ENCODE data around the gene ZYX.

ZYX gene

DNA sequence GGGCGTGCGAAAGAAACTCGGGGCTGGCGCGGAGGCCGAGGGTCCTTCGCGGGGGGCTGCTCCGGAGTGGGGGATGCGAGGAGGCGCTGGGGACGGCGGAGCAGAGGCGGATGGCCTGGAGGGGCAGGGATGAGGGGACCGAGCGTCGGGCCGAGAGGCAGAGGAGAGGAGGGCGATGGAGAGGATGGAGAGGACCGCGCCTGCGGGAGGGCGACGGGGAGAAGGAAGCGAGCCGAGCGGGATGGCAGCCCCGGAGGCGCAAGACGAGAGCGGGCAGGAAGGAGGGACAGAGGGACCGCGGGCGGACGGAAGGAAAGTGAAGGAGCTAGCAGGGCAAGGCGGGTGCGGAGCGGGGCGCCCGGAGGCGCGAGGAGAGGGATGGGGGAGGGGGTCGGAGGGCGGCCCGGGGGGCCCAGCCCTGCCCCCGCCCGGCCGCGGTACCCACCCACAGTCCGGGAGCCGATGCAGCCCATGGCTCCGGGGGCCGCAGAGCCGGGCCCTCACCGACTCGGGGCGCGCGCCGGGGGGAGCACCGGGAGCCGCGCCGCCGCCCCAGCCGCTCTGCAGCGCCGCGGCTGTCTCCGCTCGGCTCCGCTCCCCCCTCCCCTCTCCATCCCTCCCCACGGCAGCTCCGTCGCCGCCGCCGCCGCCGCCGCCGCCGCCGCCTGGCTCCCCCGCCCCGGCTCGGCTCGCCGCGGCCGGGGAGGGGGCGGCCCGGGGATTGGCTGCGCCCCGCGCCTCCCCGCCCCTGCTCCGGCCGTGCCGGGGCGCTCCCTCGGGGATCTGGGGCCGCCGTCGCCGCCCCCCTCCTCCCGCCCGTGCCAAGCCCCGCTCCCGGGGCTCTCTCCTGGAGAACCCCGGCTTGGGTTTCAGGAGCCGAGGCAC, 18.8 kb upstream of the ZYX start, which contains the start of gene FAM131B:
Gene FAM131B, minus strand, starts transcription at position 583 of the 885 bp plus-strand sequence. Its CDS starts 110 bp downstream, at position 473.
- no peak for FAIRE-seq

DNA sequence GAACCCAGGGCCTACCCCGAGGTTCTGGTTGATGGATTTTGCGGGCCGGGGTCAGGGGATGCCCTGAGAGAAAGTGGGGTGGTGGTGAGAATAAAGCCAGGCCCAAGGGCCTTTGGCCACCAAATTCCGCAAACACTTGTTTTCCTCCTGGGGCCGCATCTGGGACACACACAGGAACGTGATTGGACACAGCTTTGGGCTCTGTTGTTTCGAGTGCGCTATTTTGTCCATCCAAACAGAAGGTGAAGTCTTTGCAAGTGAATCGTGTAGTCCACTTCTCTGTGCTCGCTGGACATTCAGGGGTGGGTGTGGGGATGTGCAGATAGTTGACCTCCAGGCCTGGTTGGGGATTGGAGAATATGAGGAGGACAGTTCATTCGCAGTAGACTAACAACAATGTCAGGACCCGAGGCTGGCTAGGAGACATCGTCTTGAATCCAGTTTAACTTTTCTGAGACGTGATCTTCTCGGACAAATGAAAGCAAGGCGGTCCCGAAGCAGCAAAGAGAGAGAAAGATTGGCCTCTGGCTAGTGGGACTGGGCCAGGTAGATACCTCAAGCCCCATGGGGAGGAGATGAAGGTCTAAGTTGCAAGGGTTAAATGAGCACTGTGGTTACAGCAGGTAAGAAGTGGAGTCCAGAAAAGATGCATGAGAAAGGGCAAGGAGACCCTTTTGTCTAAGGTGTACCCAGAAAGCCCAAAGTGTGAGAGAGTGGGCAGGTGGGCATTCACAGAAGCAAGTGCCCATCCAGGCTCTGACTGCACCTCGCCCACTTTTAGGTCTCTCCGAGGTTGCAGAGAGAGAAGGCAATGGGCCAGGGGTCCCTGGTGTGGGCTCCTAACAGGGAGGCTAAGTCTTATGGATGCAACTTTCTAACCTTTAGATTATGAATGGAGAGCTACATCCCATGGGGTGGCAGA, 17.9 kb upstream of the ZYX start:
- no peak for FAIRE-seq

DNA sequence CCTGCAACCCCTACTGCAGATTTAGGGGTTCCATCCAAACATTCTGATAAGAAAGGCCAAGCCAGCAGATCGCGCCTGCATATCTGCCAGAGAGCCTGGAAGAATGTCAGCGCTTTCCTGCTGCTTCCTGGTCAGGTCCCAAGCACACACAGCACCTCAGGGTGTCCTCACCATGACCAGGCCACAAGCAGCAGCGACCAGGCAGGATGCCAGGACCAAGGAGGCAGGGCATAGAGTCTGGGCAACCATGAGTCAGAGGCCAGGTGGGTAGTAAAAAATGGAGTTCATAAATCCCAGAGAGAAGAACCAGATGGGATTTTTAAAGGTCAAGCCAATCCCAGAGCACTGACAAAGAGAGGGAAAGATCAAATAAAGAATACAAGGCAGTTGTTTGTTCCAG, 13.2 kb upstream of the ZYX start:
- FAIRE-seq: no peak

DNA sequence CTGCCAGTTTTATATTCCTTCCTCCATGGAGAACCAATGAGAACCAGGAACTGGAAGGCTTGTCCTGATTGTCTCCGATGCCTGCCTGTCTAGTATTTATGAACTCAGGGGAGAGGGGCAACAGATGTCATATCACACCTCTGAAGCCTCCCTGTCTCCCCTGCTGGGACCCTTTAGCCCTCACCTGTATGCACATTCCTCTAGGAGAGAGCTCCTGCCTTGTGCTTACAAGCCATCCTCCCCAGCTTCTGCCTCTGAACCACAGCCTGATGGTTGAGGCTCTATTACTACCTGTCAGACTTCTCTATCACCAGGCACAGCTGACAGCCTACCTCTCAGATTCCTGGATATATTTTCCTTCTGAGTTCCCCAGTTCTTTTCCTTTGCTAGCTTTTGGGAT, 12.8 kb upstream of the ZYX start:
- FAIRE-seq: no peak

DNA sequence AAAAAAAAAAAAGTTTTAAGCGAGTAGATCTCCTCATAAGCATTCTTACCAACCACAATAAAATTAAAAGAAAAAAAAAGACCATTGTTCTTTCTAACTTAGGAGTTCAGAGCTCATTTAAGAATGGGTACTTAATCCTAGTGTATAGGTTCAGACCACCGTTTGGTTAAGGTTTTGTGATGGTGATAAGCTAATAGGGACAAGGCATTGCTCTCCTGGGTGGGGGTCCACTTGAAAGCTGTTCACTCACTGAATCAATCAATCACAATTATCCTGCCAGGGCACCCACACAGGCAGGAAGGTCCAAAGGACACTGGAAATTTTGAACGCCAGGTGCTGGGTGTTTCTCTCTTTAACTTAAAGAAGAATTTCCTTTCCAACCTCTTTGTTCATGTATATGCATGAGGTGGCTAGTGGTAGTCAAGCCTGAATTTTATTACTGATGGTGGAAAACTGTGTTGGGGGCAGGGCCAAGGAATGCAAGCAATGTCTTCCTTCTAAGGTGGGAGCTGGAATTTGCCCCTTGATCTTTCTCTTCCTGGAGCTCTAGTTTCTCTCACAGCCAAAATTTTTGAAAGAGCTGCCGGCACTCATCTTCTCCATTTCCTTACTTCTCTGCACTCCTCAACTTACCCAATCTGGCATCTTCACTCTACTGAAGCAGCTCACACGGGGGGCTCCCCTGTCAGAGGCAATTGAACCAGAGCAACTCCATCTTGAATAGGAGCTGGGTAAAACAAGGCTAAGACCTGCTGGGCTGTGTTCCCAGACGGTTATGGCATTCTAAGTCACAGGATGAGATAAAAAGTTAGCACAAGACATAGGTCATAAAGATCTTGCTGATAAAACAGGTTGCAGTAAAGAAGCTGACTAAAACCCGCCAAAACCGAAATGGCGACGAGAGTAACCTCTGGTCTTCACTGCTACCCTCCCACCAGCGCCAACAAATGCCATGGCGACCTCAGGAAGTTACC, 11.2 kb upstream of the ZYX start:
- no peak for FAIRE-seq

DNA sequence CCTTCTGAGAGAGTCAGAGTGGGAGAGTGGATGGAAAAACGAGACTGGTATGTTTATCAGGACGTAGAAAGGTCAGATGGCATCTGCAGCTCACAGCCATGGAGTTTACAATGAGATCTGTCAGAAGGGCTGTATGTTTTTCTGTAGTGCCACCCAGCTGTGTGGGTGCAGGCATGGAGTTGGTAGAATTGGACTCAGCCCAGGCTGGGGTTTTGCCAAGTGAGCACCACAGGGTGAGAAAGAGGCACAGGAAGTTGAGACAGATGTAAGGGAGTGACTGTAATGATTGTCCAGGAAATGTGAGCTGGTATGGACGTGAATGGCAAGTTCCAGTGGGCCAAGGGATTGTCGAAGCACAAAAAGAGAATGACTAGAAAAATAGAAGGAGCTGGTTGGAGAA, 9.1 kb upstream of the ZYX start:
- no peak for FAIRE-seq

DNA sequence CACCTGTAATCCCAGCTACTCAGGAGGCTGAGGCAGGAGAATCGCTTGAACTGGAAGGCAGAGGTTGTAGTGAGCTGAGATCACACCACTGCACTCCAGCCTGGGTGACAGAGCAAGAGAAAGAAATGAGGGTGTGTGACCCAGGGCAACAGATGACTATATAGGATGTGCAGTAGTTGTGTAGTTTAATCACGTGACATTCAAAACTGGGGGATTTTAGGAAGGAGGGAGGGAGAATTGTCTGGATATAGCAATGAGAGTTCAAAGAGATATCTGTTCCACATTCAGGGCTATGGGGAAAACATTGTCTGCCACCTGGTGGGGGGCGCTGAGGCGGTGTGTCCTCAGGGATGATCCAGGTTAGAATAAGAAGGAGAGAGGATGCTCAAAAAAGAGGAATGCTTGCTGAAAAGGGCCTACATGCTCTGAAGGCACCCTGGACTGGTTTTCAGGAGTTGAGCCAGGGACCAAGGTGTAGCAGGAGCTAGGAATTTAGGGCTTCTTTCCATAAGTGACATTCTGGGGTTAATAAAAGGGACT, 7.8 kb upstream of the ZYX start:
- no peak for FAIRE-seq

DNA sequence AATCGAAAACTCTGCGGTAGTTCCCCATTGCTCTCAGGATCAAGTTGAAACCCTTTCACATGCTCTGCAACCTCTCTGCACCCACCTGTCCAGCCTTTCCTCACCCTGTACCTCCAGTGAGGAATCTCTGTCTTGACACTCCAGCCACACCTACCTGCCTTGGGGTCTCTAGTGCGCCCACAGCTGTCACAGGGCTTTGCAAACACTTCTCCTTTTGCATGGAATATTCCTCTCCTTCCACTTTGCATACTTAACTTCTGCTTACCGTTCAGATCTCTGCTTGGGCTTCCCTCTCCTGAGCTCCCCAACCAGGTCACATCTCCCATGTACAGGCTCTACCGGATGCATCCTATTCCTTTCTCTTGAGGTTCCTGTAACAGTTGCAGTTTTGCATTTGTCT, 6.6 kb upstream of the ZYX start:
- no peak for FAIRE-seq

DNA sequence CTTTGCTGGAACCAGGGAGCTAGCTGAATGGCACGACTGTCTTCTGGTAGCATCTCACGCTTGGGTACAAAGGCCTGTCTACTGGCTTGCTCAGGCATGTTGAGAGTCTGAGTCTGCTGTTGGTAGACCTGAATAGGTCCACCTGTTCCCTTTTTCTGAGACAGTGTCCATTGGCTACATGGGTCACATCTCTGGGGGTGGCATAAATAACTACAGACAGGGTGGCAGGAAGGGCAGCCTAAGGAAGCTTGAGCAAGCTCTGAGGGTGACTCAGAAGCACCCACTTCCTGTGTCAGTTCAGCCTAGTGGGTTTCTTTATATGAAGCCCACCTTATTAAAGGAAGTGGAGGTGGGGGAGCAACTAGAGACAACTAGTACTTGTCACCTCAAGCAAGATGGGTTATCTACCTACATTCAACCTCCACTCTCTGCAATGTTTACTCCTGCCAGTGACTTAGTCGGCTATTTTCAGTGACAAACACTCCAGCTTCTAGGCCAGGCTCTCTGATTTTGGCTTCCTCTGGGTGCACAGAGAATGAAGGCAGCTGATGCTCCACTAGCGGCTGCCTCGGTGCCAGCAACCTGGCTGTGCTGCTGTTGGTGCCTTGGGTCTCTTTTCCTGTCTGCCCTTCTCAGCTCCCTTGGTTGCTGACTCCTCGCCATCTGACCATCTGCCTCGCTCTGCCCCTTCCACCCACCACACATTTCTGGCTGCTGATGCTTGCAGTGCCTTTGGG, 5.7 kb upstream of the ZYX start:
- no peak for FAIRE-seq

DNA sequence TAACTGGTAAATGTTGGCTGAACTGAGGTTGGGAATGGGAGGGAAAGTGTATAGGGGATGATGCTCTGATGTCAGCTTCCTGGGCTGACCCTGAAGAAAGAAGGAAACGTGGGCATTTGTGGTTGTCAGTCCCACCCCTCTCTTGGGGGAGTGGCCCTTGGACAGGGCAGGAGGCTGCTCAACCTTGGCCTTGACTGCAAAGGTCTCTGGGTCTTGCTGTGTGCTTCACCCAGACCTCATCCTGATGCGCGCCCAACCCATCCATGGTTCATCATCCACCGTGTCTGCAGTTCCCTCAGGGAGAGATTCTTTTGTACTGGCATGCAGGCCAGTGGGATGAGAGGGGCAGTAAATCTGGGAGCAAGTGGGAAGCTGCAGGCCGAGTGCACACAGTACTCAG, 4.7 kb upstream of the ZYX start:
- FAIRE-seq: no peak

DNA sequence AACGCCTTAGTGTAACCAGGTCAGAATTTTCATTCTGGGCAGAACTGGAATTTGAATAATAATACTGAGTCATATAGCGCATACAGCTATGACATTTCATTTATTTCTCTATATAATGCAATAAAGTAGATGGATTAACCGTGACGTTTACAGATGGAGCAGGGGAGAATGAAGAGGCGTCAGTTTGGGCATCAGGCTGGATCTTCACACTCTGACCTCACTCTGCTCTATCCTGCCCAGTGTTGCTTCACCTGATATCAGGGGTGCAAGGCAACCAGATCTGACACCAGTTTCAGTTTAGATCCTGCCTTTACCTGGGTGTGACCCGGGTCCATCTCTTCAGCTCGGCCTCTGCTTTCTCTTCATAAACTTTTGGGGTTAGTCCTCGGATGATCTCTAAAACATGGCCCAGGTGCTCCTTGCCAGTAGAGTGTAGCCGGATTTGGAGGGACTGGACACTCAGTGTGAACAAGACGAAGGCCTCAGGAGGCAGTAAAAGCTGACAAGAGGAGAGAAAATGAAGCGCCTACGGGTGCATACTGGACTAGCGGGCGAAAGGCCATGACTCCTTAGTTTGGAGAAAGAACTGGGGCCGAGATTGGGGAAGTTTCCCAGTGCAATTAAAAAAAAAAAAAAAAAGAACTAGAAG, 1.4 kb upstream of the ZYX start:
- FAIRE-seq: no peak

DNA sequence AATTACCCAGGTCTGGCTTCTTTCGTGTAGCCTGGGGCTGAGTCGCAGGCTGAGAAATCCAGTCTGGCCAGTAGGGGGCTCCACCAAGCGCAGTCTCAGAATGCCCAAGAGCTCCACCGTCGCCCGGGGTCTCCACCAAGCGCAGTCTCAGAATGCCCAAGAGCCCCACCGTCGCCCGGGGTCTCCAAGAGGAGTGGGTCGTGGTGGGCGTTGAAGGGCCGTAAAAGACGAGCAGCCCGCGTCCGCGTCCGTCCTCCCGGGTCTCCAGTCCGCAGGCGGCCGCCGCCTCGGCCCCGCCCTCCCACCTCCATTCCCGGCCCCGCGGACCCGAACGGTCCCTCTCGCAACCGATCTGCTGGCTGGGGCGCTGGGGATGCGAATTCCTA, 892 bp upstream of the ZYX start:
- FAIRE-seq: no peak

DNA sequence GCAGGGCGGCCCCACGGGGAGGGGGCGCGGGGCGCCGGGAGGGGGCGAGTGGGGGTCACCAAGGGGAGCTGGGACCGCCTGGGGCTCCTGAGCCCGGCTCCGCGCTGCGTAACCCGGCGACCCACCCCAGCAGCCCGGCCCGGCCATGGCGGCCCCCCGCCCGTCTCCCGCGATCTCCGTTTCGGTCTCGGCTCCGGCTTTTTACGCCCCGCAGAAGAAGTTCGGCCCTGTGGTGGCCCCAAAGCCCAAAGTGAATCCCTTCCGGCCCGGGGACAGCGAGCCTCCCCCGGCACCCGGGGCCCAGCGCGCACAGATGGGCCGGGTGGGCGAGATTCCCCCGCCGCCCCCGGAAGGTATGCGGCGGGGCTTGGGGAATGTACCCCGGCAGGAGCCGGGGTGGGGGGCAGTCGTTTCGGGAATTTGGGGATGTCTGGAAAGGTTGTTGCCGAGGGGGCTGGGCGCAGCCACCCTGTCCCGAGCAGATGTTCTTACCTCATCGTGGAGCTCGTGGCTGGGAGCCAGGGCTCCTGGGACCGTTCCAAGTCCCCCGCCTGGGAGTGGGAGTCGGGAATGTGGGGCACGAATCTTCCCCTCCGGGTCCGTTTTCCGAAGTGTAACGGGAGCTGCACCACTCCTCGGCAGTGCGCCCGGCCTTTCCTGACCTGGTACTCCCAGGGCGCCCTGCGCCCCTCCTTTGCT, 431 bp downstream of the ZYX start:
- no peak for FAIRE-seq

DNA sequence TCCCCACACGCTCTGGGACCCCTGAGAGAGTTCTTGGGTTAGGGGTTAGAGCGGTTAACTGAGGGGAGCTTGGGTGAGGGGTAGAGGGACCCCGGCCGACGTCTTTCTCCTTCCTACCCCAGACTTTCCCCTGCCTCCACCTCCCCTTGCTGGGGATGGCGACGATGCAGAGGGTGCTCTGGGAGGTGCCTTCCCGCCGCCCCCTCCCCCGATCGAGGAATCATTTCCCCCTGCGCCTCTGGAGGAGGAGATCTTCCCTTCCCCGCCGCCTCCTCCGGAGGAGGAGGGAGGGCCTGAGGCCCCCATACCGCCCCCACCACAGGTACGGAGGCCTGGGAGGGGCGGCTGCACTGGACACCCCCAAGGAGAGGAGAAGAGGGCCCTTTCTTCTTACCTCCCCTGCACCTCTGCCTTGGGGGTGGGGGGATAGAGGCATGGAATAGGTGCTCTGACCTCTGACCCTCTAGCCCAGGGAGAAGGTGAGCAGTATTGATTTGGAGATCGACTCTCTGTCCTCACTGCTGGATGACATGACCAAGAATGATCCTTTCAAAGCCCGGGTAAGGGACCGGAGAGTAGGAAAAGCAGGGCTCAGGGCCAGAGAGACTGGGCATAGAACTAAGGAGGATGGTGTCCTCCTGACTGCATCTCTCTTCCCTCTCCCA, 1.1 kb downstream of the ZYX start:
- FAIRE-seq: no peak

DNA sequence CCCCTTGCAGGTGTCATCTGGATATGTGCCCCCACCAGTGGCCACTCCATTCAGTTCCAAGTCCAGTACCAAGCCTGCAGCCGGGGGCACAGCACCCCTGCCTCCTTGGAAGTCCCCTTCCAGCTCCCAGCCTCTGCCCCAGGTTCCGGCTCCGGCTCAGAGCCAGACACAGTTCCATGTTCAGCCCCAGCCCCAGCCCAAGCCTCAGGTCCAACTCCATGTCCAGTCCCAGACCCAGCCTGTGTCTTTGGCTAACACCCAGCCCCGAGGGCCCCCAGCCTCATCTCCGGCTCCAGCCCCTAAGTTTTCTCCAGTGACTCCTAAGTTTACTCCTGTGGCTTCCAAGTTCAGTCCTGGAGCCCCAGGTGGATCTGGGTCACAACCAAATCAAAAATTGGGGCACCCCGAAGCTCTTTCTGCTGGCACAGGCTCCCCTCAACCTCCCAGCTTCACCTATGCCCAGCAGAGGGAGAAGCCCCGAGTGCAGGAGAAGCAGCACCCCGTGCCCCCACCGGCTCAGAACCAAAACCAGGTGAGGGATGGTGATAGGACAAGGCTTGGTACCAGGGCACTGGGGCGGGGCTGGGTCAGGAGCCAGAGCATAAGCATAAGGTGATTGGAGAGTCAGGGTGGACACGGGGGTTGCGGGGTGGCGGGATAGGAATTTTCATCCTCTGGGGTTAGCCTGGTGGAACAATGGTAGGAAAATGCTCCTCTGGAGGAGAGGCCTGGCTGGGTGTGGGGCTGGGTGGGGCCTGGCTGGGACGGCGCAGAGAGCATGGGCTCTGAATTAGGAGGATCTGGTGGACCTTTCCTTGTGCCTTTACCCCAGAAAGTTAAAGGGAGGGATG, 1.9 kb downstream of the ZYX start:
- no peak for FAIRE-seq

DNA sequence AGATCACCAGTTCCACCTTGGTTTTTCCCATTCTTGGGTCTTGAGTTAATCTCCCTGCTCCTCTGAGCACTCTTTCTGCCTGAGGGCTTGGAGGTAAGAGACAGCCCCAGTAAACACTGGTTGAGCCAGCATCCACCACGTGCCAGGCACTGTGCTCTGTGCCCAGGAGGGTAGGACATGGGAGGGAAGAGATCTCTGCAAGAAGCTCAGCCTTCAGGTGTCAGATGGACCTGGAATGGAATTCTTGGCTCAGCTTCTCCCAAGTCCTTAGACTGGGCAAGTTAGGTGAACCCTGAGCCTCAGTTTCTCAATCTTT, 2.5 kb downstream of the ZYX start:
- FAIRE-seq: no peak

DNA sequence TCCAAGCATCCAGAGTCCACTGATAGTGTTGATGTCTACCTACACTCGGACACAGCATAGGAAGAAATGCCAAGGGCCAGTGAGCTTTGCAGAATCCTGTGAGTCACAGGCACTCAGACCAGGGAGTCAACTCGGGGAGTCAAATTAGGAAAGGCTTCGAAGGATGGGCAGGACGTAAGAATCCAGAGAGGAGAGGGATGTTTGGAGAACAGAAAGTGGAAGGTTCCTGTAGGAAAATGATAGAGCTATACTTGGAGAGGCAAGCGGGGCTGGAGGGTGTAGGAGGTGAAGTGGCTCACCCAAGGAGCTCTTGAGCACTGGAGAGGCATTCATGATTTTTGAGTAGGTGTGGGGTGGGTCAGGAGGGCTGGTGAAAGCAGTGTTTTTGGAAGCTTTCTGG, 3.0 kb downstream of the ZYX start:
- FAIRE-seq: no peak

DNA sequence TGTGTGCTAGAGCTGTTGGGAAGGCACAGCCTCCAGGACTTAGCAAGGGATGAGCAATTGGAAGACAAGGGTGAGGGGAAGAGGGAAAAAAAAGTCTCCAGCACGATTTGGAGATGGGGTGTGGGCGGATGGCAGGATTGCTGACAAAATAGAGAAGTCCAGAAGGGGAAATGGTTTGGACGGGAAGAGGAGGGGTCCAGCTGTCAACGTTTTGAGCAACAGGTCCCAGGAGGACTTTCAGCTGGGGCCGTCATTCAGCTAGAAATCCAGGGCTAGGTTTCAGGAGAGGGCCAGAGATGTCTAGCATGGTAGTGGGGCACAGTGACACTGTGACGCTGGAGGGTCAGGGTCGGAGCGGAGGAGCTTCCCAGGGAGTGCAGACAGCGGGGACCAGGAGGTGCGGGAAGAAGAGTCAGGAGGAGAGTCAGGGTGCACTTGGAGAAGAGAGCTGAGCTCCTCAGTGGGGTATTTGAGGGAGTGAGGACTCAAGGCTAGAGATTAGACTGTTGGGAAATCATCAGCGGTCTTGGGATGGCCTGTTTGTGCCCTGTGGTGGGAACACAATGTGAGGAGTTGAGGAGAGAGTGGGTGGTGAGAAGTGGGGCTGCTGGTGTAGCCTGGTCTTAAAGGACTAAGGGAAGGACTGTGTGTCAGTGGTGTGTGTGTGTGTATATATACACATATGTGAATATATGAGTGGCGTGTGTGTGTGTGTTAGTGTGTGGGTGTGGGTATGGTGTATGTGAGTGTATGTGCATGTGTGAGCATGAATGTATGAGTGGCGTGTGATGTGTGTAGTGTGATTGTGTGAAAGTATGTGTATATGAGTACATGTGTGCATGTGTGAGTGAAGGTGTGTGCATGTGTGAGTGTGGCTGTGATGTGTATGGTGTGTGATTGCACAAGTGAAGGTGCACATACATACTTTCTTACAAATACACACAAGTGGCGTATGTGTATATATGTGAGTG, 3.8 kb downstream of the ZYX start:
- no peak for FAIRE-seq

Data from colon (tissue), 2 donors.